Ectodermal cell (in vitro differentiated cells): ENCODE measurements around the gene CLCNKA.
"Not testable (repeated sequence)": the region's sequence is repeated elsewhere in the genome, so short reads cannot be mapped to it uniquely, and the experiment has no call there.

Experiments used
- H3K27ac ChIP-seq: 2 replicates; pipeline ENCODE4 v1.7.0; 2013; ENCODE audit warnings: mild to moderate bottlenecking, low read depth, low read length; ENCODE audit not compliant: insufficient read depth, poor library complexity, severe bottlenecking
- H3K27me3 ChIP-seq: 2 replicates; pipeline ENCODE4 v1.7.0; 2013; ENCODE audit warnings: mild to moderate bottlenecking, low read length; ENCODE audit not compliant: insufficient read depth, control insufficient read depth, poor library complexity, severe bottlenecking
- H3K36me3 ChIP-seq: one replicate; pipeline ENCODE4 v1.7.0; 2013; ENCODE audit warnings: low read length; ENCODE audit not compliant: control insufficient read depth, insufficient read depth
- H3K4me1 ChIP-seq: one replicate; pipeline ENCODE4 v1.7.0; 2013; ENCODE audit warnings: low read length; ENCODE audit not compliant: control insufficient read depth, insufficient read depth
- H3K4me3 ChIP-seq: 2 replicates; pipeline ENCODE4 v1.7.0; 2013; ENCODE audit warnings: low read depth, low read length, control low read depth; ENCODE audit not compliant: insufficient read depth
- H3K9me3 ChIP-seq: 2 replicates; pipeline ENCODE4 v1.7.0; 2013; ENCODE audit warnings: mild to moderate bottlenecking, low read length, moderate library complexity; ENCODE audit not compliant: control insufficient read depth
- WGBS, 2 experiments: methylation state at CpG; one replicate each; pipeline ENCODE4 v1.1.7; 2013; ENCODE audit warnings: missing lambda C conversion rate in 2 of 2; 5-methylcytosine and 5-hydroxymethylcytosine counted together

Gene CLCNKA

GRCh38 chr1:16051949-16052348 lies 30.1 kb downstream of the CLCNKA start:
- H3K36me3 ChIP-seq, H3K9me3 ChIP-seq, H3K4me3 ChIP-seq, H3K27me3 ChIP-seq, H3K27ac ChIP-seq: not testable (repeated sequence)
- 92 to 93% methylated on average over 12 of the region's 12 CpGs for WGBS, 2 experiments
- peaks cover 15% of the 10 kb centered on the region for H3K4me1 ChIP-seq

GRCh38 chr1:16053781-16054502 lies 32.1 kb downstream of the CLCNKA start:
- no peak overlapping the region for H3K27ac ChIP-seq

GRCh38 chr1:16054598-16055540 lies 33.0 kb downstream of the CLCNKA start:
- Histone ChIP-seq H3K4me1 (peaks cover 8% of the 10 kb centered on the region), H3K9me3 (no peaks in the 10 kb centered on the region), H3K27ac (no peak overlapping the region), H3K27me3 (no peaks in the 10 kb centered on the region), H3K36me3 (no peaks in the 10 kb centered on the region), H3K4me3 (no peak overlapping the region)
- WGBS, 2 experiments, result 86 to 87% methylated on average over 7 of the region's 7 CpGs

More at GRCh38 chr1:16053781-16054502, 32.1 kb downstream of the CLCNKA start:
- peaks cover 13% of the 10 kb centered on the region for H3K4me1 ChIP-seq
- 91% methylated on average over 8 of the region's 8 CpGs for WGBS, 2 experiments
- H3K27me3 ChIP-seq, result no peaks in the 10 kb centered on the region
- no peaks in the 10 kb centered on the region for H3K36me3 ChIP-seq
- H3K9me3 ChIP-seq, result no peaks in the 10 kb centered on the region
- H3K4me3 ChIP-seq, result no peak overlapping the region

- H3K4me1 ChIP-seq, result no peaks in the 10 kb centered on the region
- H3K36me3 ChIP-seq, result no peaks in the 10 kb centered on the region
- WGBS, 2 experiments, result 27 to 37% methylated on average over 18 of the region's 18 CpGs
- no peaks in the 10 kb centered on the region for H3K9me3 ChIP-seq
- no peaks in the 10 kb centered on the region for H3K27me3 ChIP-seq
- H3K4me3 ChIP-seq, result no peak overlapping the region
- no peak overlapping the region for H3K27ac ChIP-seq
Observed at GRCh38 chr1:16055613-16056520, 34.0 kb downstream of the CLCNKA start.

- not testable (repeated sequence) for H3K9me3 ChIP-seq, H3K27me3 ChIP-seq, H3K4me3 ChIP-seq, H3K4me1 ChIP-seq, H3K27ac ChIP-seq, H3K36me3 ChIP-seq
- WGBS, 2 experiments, result 90 to 94% methylated on average over 3 of the region's 4 CpGs
Observed at GRCh38 chr1:16056521-16056912, 34.7 kb downstream of the CLCNKA start.

- not testable (repeated sequence) for H3K9me3 ChIP-seq, H3K27me3 ChIP-seq, H3K4me3 ChIP-seq, H3K4me1 ChIP-seq, H3K27ac ChIP-seq, H3K36me3 ChIP-seq
- WGBS, 2 experiments, result 82 to 89% methylated on average over 6 to 7 of the region's 7 CpGs
Observed at GRCh38 chr1:16057314-16057915, 35.6 kb downstream of the CLCNKA start.

- 85 to 93% methylated on average over 8 to 15 of the region's 20 CpGs for WGBS, 2 experiments
- not testable (repeated sequence) for H3K4me1 ChIP-seq, H3K27me3 ChIP-seq, H3K9me3 ChIP-seq, H3K36me3 ChIP-seq, H3K27ac ChIP-seq, H3K4me3 ChIP-seq
Observed at GRCh38 chr1:16058394-16059120, 36.7 kb downstream of the CLCNKA start.

GRCh38 chr1:16061266-16061665 lies 39.4 kb downstream of the CLCNKA start:
- Histone ChIP-seq H3K27ac (no peak overlapping the region), H3K36me3 (no peaks in the 10 kb centered on the region), H3K9me3 (no peaks in the 10 kb centered on the region), H3K27me3 (no peaks in the 10 kb centered on the region), H3K4me3 (no peak overlapping the region), H3K4me1 (peaks cover 22% of the 10 kb centered on the region)
- WGBS, 2 experiments, result 91 to 92% methylated on average over 3 of the region's 3 CpGs

- not testable (repeated sequence) for H3K27ac ChIP-seq, H3K36me3 ChIP-seq, H3K27me3 ChIP-seq, H3K4me3 ChIP-seq, H3K9me3 ChIP-seq
- WGBS, 2 experiments, result 76 to 78% methylated on average over 17 to 18 of the region's 18 CpGs
- peaks cover 27% of the 10 kb centered on the region for H3K4me1 ChIP-seq
Observed at GRCh38 chr1:16061989-16062686, 40.3 kb downstream of the CLCNKA start.
